Measurements from ENCODE around the gene AGRN. TPM values are rescaled to one million over a fixed set of nuclear protein-coding genes. Genes with fewer than 3 reads are reported as not detected.

Gene AGRN
- total RNA-seq, 1 experiment from 2014 or later, result 184 TPM

GRCh38 chr1:1082776-1083415 lies 63.0 kb downstream of the AGRN start:
- no peaks in the 10 kb centered on the region for H3K27me3 Mint-ChIP-seq (ENCODE audit: low read depth)
- POLR2A ChIA-PET, result no interaction called here
- no peak overlapping the region for H3K4me3 Mint-ChIP-seq
- no peaks in the 10 kb centered on the region for H3K36me3 Mint-ChIP-seq
- ATAC-seq (no peak), DNase-seq (ENCODE audit: low spot score) (no peak)
- H3K27ac Mint-ChIP-seq, result peak overlapping the region; percentile 38; the same call in 1 of the 2 replicates
- no peak for TF ChIP-seq ATF2 (CRISPR knock-in tag; IDR thresholded peaks at IDR 0.05; ENCODE audit: borderline replicate concordance, low read depth)
- TF ChIP-seq AR (CRISPR knock-in tag; IDR thresholded peaks at IDR 0.05), result no peak
- no peak for TF ChIP-seq GTF2I (CRISPR knock-in tag; conservative IDR thresholded peaks at IDR 0.05)
- TF ChIP-seq ZNF532 (CRISPR knock-in tag; IDR thresholded peaks at IDR 0.05; ENCODE audit: borderline replicate concordance), result no peak
- H3K4me1 Mint-ChIP-seq, result no peaks in the 10 kb centered on the region
- CTCF ChIA-PET, result no interaction called here
- H3K9me3 Mint-ChIP-seq, result no peaks in the 10 kb centered on the region

DNA sequence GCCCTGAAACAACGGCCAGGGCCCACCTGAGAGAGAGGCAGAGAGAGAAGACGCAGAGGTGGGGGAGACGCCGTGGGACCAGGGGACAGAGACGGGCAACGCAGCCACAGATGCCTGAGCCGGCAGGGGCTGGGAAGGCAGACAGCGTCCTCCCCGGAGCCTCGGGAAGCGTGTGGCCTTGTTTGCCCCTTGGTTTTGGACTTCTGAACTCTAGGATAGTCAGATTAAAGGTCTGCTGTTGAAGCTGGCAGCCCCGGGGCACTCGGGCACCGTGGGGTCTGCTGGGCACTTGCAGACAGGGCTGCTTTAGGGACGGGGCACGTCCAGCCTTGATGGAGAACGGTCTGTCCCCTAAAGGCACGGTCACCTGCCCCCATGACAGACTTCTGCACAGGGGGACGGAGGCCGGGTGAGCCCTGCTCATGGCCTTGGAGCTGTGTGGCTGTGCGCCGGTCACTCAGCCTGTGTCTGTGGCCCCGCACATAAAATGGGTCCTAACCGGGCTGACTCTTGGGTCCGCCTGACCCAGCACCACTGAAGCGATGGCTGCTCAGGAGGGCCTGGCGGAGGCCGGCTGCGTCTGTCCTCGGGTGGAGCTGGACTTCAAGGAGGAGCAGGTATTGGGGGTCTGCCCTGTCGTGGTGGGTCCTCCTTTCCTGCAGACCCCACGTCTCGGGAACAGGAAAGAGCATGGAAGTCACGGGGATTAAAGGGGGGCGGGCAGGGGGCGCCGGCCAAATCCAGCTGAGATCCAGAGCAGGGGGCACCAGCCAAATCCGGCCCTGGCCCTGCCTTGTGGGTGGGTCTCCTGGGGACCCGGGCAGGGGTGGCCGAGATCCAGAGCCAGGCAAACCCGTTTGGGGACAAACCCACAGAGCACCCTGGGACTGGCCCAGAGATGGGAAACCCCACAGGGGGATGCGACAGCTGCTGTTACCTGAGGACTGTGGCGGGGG lies 63.8 kb downstream of the AGRN start:
- Mint-ChIP-seq H3K4me3 (no peak overlapping the region), H3K36me3 (no peaks in the 10 kb centered on the region), H3K27me3 (ENCODE audit: low read depth) (no peaks in the 10 kb centered on the region), H3K27ac (peak overlapping the region; percentile 65; the same call in 1 of the 2 replicates), H3K4me1 (no peaks in the 10 kb centered on the region), H3K9me3 (no peaks in the 10 kb centered on the region)
- no peak for ATAC-seq
- no peak for TF ChIP-seq PREB (CRISPR knock-in tag; IDR thresholded peaks at IDR 0.05; ENCODE audit: borderline replicate concordance)
- ChIA-PET POLR2A (no interaction called here), CTCF (no interaction called here)
- no peak for DNase-seq (ENCODE audit: low spot score)

DNA sequence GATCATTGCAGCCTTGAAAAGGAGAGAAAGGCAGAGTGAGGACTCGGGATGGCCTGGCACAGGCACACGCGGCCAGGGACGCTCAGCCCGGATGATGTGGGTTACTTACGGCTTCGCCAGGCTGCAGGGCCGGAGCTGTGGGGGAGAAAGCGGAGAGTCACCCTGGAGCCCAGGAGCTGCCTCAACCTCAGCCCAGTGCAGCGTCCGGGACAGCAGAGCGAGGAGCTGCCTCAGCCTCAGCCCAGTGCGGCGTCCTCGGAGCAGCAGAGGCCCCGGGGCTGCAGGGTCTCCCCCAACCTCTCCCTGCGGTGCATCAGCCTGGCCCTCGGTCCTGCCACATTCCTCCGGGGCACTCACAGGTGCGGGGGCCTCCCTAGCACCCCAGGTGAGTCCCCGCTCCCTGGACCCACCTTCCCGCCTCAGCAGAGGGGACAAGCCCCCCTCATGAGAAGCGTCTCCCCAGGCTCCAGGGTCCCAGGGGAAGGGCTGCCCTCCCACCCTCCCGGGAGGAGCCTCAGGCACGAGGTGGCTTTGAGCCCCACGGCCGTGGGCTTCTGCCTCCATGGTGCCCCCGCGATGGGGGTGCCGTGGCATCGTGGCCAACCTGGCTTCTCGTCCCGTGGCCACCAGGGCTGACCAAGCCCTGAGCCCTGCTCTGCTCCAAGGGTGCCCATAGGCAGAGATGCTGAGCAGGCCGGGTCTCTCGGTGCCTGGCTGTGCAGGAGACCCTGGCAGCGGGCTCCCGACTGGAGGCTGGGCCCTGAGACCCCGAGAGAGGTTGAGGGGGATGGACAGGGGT lies 64.7 kb downstream of the AGRN start:
- no peak overlapping the region for H3K4me3 Mint-ChIP-seq
- no peak overlapping the region for H3K27ac Mint-ChIP-seq
- H3K36me3 Mint-ChIP-seq, result no peaks in the 10 kb centered on the region
- ATAC-seq, result no peak
- CTCF ChIA-PET, result interaction anchor here (0.6 kb wide), 1 partner anchor 173 kb away, joined by 3 read pairs; no protein-coding TSS in a partner anchor
- no peak for DNase-seq (ENCODE audit: low spot score)
- TF ChIP-seq MYBL2 (CRISPR knock-in tag; IDR thresholded peaks at IDR 0.05), result no peak
- no peak for TF ChIP-seq GABPB1 (CRISPR knock-in tag; IDR thresholded peaks at IDR 0.05)
- no peak for TF ChIP-seq NFYB (CRISPR knock-in tag; conservative IDR thresholded peaks at IDR 0.05; ENCODE audit: low read depth)
- no peak for TF ChIP-seq E2F1 (CRISPR knock-in tag; IDR thresholded peaks at IDR 0.05)
- TF ChIP-seq SMAD3 (CRISPR knock-in tag; IDR thresholded peaks at IDR 0.05; ENCODE audit: borderline replicate concordance), result no peak
- TF ChIP-seq NR3C1 (CRISPR knock-in tag; conservative IDR thresholded peaks at IDR 0.05; ENCODE audit: low read depth), result no peak
- no peaks in the 10 kb centered on the region for H3K9me3 Mint-ChIP-seq
- POLR2A ChIA-PET, result interaction anchor here (0.5 kb wide), 1 partner anchor 9 kb away, joined by 6 read pairs; no protein-coding TSS in a partner anchor
- no peaks in the 10 kb centered on the region for H3K27me3 Mint-ChIP-seq (ENCODE audit: low read depth)
- no peaks in the 10 kb centered on the region for H3K4me1 Mint-ChIP-seq

Measured in WTC11 (cell line).